ENCODE results near the gene MKNK1. TPM values are rescaled to one million over a fixed set of nuclear protein-coding genes. Genes with fewer than 3 reads are reported as not detected.

MKNK1 gene
- total and polyA plus RNA-seq, 2 experiments from 2014 or later, result 15.5 to 16.1 TPM

- H3K4me2 ChIP-seq (ENCODE audit: unreplicated experiment), result no peak overlapping the region
- no peak overlapping the region for H3K4me3 ChIP-seq
- no peak overlapping the region for H2AFZ ChIP-seq
- no peak for TF ChIP-seq EZH2 (IDR thresholded peaks at IDR 0.05; ENCODE audit: insufficient read depth, poor library complexity, severe bottlenecking)
- TF ChIP-seq EZH2phosphoT487 (IDR thresholded peaks at IDR 0.05; ENCODE audit: insufficient read depth, low read depth), result no peak
- peaks cover 32% of the 10 kb centered on the region for H3K4me1 ChIP-seq (ENCODE audit: insufficient read depth)
- no peaks in the 10 kb centered on the region for H4K20me1 ChIP-seq (ENCODE audit: insufficient read depth)
- H3K27me3 ChIP-seq (replicated peaks; ENCODE audit: insufficient read depth), result no peaks in the 10 kb centered on the region
- no peak overlapping the region for H3K9ac ChIP-seq
- peaks cover 29% of the 10 kb centered on the region for H3F3A ChIP-seq (ENCODE audit: insufficient read depth)
- H3K9me3 ChIP-seq (ENCODE audit: low read depth), result peaks cover 3% of the 10 kb centered on the region
- 78 to 81% methylated on average over 4 of the region's 4 CpGs for WGBS, 2 experiments (ENCODE audit: low coverage in 1 of 2, low lambda C conversion rate in 2 of 2, missing lambda C conversion rate in 2 of 2)
- H3K36me3 ChIP-seq (ENCODE audit: low read depth), result peaks cover 20% of the 10 kb centered on the region
- H3K9me2 ChIP-seq (ENCODE audit: insufficient read depth), result no peaks in the 10 kb centered on the region
- H3K27ac ChIP-seq, result no peak overlapping the region
- no peaks in the 10 kb centered on the region for H3K79me2 ChIP-seq (ENCODE audit: insufficient read depth)
- DNase-seq, result no peak
- in situ Hi-C loops (cut with MboI), result no loop called here
Measured at GRCh38 chr1:46645815-46646214, 41.7 kb upstream of the MKNK1 start.

- Histone ChIP-seq H3K4me2 (ENCODE audit: unreplicated experiment) (peak overlapping the region; percentile 7), H3K4me1 (ENCODE audit: insufficient read depth) (peaks cover 32% of the 10 kb centered on the region), H3K36me3 (ENCODE audit: low read depth) (peaks cover 6% of the 10 kb centered on the region; the same call in 1 of the 2 replicates), H3F3A (ENCODE audit: insufficient read depth) (peaks cover 29% of the 10 kb centered on the region), H3K9me2 (ENCODE audit: insufficient read depth) (no peaks in the 10 kb centered on the region), H3K27me3 (replicated peaks; ENCODE audit: insufficient read depth) (no peaks in the 10 kb centered on the region), H3K9me3 (ENCODE audit: low read depth) (no peaks in the 10 kb centered on the region), H2AFZ (no peak overlapping the region), H3K27ac (no peak overlapping the region), H3K79me2 (ENCODE audit: insufficient read depth) (no peaks in the 10 kb centered on the region), H3K4me3 (no peak overlapping the region), H4K20me1 (ENCODE audit: insufficient read depth) (no peaks in the 10 kb centered on the region), H3K9ac (no peak overlapping the region)
- peak; percentile 76 for DNase-seq
- no peak for TF ChIP-seq EZH2phosphoT487 (IDR thresholded peaks at IDR 0.05; ENCODE audit: insufficient read depth, low read depth)
- TF ChIP-seq EZH2 (IDR thresholded peaks at IDR 0.05; ENCODE audit: insufficient read depth, poor library complexity, severe bottlenecking), result no peak
- in situ Hi-C loops (cut with MboI), result no loop called here
Measured at GRCh38 chr1:46643368-46643775, 39.3 kb upstream of the MKNK1 start.

GRCh38 chr1:46642115-46642680 is 38.1 kb upstream of the MKNK1 start:
- H3K36me3 ChIP-seq (ENCODE audit: low read depth), result no peaks in the 10 kb centered on the region; the same call in 1 of the 2 replicates
- no peaks in the 10 kb centered on the region for H3K79me2 ChIP-seq (ENCODE audit: insufficient read depth)
- no peak overlapping the region for H2AFZ ChIP-seq
- H3K27me3 ChIP-seq (replicated peaks; ENCODE audit: insufficient read depth), result no peaks in the 10 kb centered on the region
- TF ChIP-seq EZH2phosphoT487 (IDR thresholded peaks at IDR 0.05; ENCODE audit: insufficient read depth, low read depth) (no peak), EZH2 (IDR thresholded peaks at IDR 0.05; ENCODE audit: insufficient read depth, poor library complexity, severe bottlenecking) (no peak)
- peaks cover 23% of the 10 kb centered on the region for H3F3A ChIP-seq (ENCODE audit: insufficient read depth)
- no peak overlapping the region for H3K4me3 ChIP-seq
- DNase-seq, result no peak
- peaks cover 29% of the 10 kb centered on the region for H3K4me1 ChIP-seq (ENCODE audit: insufficient read depth)
- no peak overlapping the region for H3K4me2 ChIP-seq (ENCODE audit: unreplicated experiment)
- no peaks in the 10 kb centered on the region for H4K20me1 ChIP-seq (ENCODE audit: insufficient read depth)
- H3K9ac ChIP-seq, result no peak overlapping the region
- in situ Hi-C loops (cut with MboI), result no loop called here
- no peaks in the 10 kb centered on the region for H3K9me2 ChIP-seq (ENCODE audit: insufficient read depth)
- no peaks in the 10 kb centered on the region for H3K9me3 ChIP-seq (ENCODE audit: low read depth)
- H3K27ac ChIP-seq, result no peak overlapping the region

GRCh38 chr1:46639547-46639946 is 35.5 kb upstream of the MKNK1 start:
- 94 to 96% methylated on average over 1 of the region's 1 CpG for WGBS, 2 experiments (ENCODE audit: low coverage in 1 of 2, low lambda C conversion rate in 2 of 2, missing lambda C conversion rate in 2 of 2)
- no peak for TF ChIP-seq EZH2phosphoT487 (IDR thresholded peaks at IDR 0.05; ENCODE audit: insufficient read depth, low read depth)
- TF ChIP-seq EZH2 (IDR thresholded peaks at IDR 0.05; ENCODE audit: insufficient read depth, poor library complexity, severe bottlenecking), result no peak
- no peaks in the 10 kb centered on the region for H3K9me2 ChIP-seq (ENCODE audit: insufficient read depth)

GRCh38 chr1:46638921-46639320 is 34.9 kb upstream of the MKNK1 start:
- Histone ChIP-seq H3K4me2 (ENCODE audit: unreplicated experiment) (no peak overlapping the region), H3K9ac (no peak overlapping the region)
- TF ChIP-seq EZH2 (IDR thresholded peaks at IDR 0.05; ENCODE audit: insufficient read depth, poor library complexity, severe bottlenecking) (no peak), EZH2phosphoT487 (IDR thresholded peaks at IDR 0.05; ENCODE audit: insufficient read depth, low read depth) (no peak)

More at GRCh38 chr1:46639547-46639946, 35.5 kb upstream of the MKNK1 start:
- Histone ChIP-seq H3K36me3 (ENCODE audit: low read depth) (no peaks in the 10 kb centered on the region; the same call in none of the 2 replicates), H4K20me1 (ENCODE audit: insufficient read depth) (no peaks in the 10 kb centered on the region), H3K27ac (no peak overlapping the region), H3K4me1 (ENCODE audit: insufficient read depth) (peaks cover 16% of the 10 kb centered on the region), H2AFZ (no peak overlapping the region), H3K4me3 (no peak overlapping the region), H3K9ac (no peak overlapping the region), H3K79me2 (ENCODE audit: insufficient read depth) (no peaks in the 10 kb centered on the region), H3K4me2 (ENCODE audit: unreplicated experiment) (no peak overlapping the region), H3K27me3 (replicated peaks; ENCODE audit: insufficient read depth) (no peaks in the 10 kb centered on the region), H3F3A (ENCODE audit: insufficient read depth) (peaks cover 13% of the 10 kb centered on the region; the same call in 1 of the 2 replicates), H3K9me3 (ENCODE audit: low read depth) (no peaks in the 10 kb centered on the region)
- no peak for DNase-seq
- in situ Hi-C loops (cut with MboI), result no loop called here

More at GRCh38 chr1:46638921-46639320, 34.9 kb upstream of the MKNK1 start:
- no peaks in the 10 kb centered on the region for H3K79me2 ChIP-seq (ENCODE audit: insufficient read depth)
- no peaks in the 10 kb centered on the region; the same call in none of the 2 replicates for H3K36me3 ChIP-seq (ENCODE audit: low read depth)
- H3F3A ChIP-seq (ENCODE audit: insufficient read depth), result peaks cover 11% of the 10 kb centered on the region; the same call in 1 of the 2 replicates
- DNase-seq, result no peak
- H3K4me3 ChIP-seq, result no peak overlapping the region
- no peaks in the 10 kb centered on the region for H4K20me1 ChIP-seq (ENCODE audit: insufficient read depth)
- H3K9me3 ChIP-seq (ENCODE audit: low read depth), result no peaks in the 10 kb centered on the region
- no peak overlapping the region for H2AFZ ChIP-seq
- in situ Hi-C loops (cut with MboI), result no loop called here
- no peak overlapping the region for H3K27ac ChIP-seq
- H3K27me3 ChIP-seq (replicated peaks; ENCODE audit: insufficient read depth), result no peaks in the 10 kb centered on the region
- no peaks in the 10 kb centered on the region for H3K9me2 ChIP-seq (ENCODE audit: insufficient read depth)
- H3K4me1 ChIP-seq (ENCODE audit: insufficient read depth), result peaks cover 14% of the 10 kb centered on the region
